Measurements from ENCODE around the gene SMCO3. TPM values are rescaled to one million over a fixed set of nuclear protein-coding genes. Genes with fewer than 3 reads are reported as not detected.
"Not testable (repeated sequence)": the region's sequence is repeated elsewhere in the genome, so short reads cannot be mapped to it uniquely, and the experiment has no call there.

Gene SMCO3
- total RNA-seq, 2 donors from 2014 or later, result not detected

GRCh38 chr12:14769466-14769968 is 44.5 kb downstream of the SMCO3 start:
- no peaks in the 10 kb centered on the region for H3K27me3 Mint-ChIP-seq (ENCODE audit: low read depth)
- peak overlapping the region; percentile 98 to 99 for H3K4me3 Mint-ChIP-seq
- H3K4me1 Mint-ChIP-seq (ENCODE audit: low read depth), result peaks cover 60% of the 10 kb centered on the region
- peaks cover 30 to 49% of the 10 kb centered on the region in 2 donors for H3K36me3 Mint-ChIP-seq (ENCODE audit: insufficient read depth in 2 of 2)
- DNase-seq, result peak in 1 of 2 donors; percentile 48
- H3K27ac Mint-ChIP-seq, result peak overlapping the region; percentile 99
- peaks cover 4 to 9% of the 10 kb centered on the region in 2 donors for H3K9me3 Mint-ChIP-seq
- peak; percentile 2 for ATAC-seq (replicated peaks in 1 of 2)

GRCh38 chr12:14768823-14769405 is 45.1 kb downstream of the SMCO3 start:
- peaks cover 24 to 46% of the 10 kb centered on the region in 2 donors for H3K36me3 Mint-ChIP-seq (ENCODE audit: insufficient read depth in 2 of 2)
- H3K9me3 Mint-ChIP-seq, result peaks cover 4 to 9% of the 10 kb centered on the region in 2 donors
- no peaks in the 10 kb centered on the region for H3K27me3 Mint-ChIP-seq (ENCODE audit: low read depth)

GRCh38 chr12:14767617-14768016 is 46.4 kb downstream of the SMCO3 start:
- peaks cover 4 to 9% of the 10 kb centered on the region in 2 donors for H3K9me3 Mint-ChIP-seq
- DNase-seq (no peak), ATAC-seq (replicated peaks in 1 of 2) (no peak)
- no peaks in the 10 kb centered on the region for H3K27me3 Mint-ChIP-seq (ENCODE audit: low read depth)
- H3K4me3 Mint-ChIP-seq, result peak overlapping the region; percentile 67 to 99
- peak overlapping the region; percentile 87 for H3K27ac Mint-ChIP-seq
- H3K4me1 Mint-ChIP-seq (ENCODE audit: low read depth), result peaks cover 50% of the 10 kb centered on the region
- peaks cover 25 to 47% of the 10 kb centered on the region in 2 donors for H3K36me3 Mint-ChIP-seq (ENCODE audit: insufficient read depth in 2 of 2)

More at GRCh38 chr12:14768823-14769405, 45.1 kb downstream of the SMCO3 start:
- DNase-seq (peak; percentile 47 to 57), ATAC-seq (replicated peaks in 1 of 2) (no peak)
- Mint-ChIP-seq H3K4me3 (peak overlapping the region; percentile 98 to 99), H3K27ac (peak overlapping the region; percentile 99), H3K4me1 (ENCODE audit: low read depth) (peaks cover 54% of the 10 kb centered on the region)

- peaks cover 25 to 51% of the 10 kb centered on the region in 2 donors for H3K36me3 Mint-ChIP-seq (ENCODE audit: insufficient read depth in 2 of 2)
Observed at GRCh38 chr12:14766649-14767215, 47.2 kb downstream of the SMCO3 start.

GRCh38 chr12:14766020-14766419 is 48.0 kb downstream of the SMCO3 start:
- H3K4me3 Mint-ChIP-seq, result not testable (repeated sequence)

More at GRCh38 chr12:14766649-14767215, 47.2 kb downstream of the SMCO3 start:
- Mint-ChIP-seq H3K4me1 (ENCODE audit: low read depth) (peaks cover 50% of the 10 kb centered on the region), H3K4me3 (peak overlapping the region; percentile 20 to 67), H3K9me3 (peaks cover 7 to 9% of the 10 kb centered on the region in 2 donors), H3K27ac (peak overlapping the region; percentile 87), H3K27me3 (ENCODE audit: low read depth) (no peaks in the 10 kb centered on the region)
- DNase-seq (no peak), ATAC-seq (replicated peaks in 1 of 2) (no peak)

GRCh38 chr12:14765398-14765797 is 48.6 kb downstream of the SMCO3 start:
- Mint-ChIP-seq H3K36me3 (ENCODE audit: insufficient read depth in 2 of 2) (peaks cover 30 to 51% of the 10 kb centered on the region in 2 donors), H3K4me1 (ENCODE audit: low read depth) (peaks cover 39% of the 10 kb centered on the region), H3K4me3 (no peak overlapping the region), H3K27ac (peak overlapping the region; percentile 80), H3K27me3 (ENCODE audit: low read depth) (no peaks in the 10 kb centered on the region), H3K9me3 (peaks cover 9% of the 10 kb centered on the region in 2 donors)
- DNase-seq (no peak), ATAC-seq (replicated peaks in 1 of 2) (no peak)

More at GRCh38 chr12:14766020-14766419, 48.0 kb downstream of the SMCO3 start:
- not testable (repeated sequence) for H3K27me3 Mint-ChIP-seq (ENCODE audit: low read depth); H3K9me3 Mint-ChIP-seq; DNase-seq; ATAC-seq (replicated peaks in 1 of 2)
- peaks cover 29 to 54% of the 10 kb centered on the region in 2 donors for H3K36me3 Mint-ChIP-seq (ENCODE audit: insufficient read depth in 2 of 2)
- H3K27ac Mint-ChIP-seq, result peak overlapping the region; percentile 39
- H3K4me1 Mint-ChIP-seq (ENCODE audit: low read depth), result peaks cover 43% of the 10 kb centered on the region

GRCh38 chr12:14759711-14760280 is 54.2 kb downstream of the SMCO3 start:
- not testable (repeated sequence) for H3K4me3 Mint-ChIP-seq; H3K27me3 Mint-ChIP-seq (ENCODE audit: low read depth); H3K4me1 Mint-ChIP-seq (ENCODE audit: low read depth); DNase-seq; ATAC-seq (replicated peaks in 1 of 2)
- Mint-ChIP-seq H3K27ac (peak overlapping the region; percentile 24), H3K9me3 (peaks cover 0 to 10% of the 10 kb centered on the region in 2 donors), H3K36me3 (ENCODE audit: insufficient read depth in 2 of 2) (peaks cover 15 to 20% of the 10 kb centered on the region in 2 donors)

DNA sequence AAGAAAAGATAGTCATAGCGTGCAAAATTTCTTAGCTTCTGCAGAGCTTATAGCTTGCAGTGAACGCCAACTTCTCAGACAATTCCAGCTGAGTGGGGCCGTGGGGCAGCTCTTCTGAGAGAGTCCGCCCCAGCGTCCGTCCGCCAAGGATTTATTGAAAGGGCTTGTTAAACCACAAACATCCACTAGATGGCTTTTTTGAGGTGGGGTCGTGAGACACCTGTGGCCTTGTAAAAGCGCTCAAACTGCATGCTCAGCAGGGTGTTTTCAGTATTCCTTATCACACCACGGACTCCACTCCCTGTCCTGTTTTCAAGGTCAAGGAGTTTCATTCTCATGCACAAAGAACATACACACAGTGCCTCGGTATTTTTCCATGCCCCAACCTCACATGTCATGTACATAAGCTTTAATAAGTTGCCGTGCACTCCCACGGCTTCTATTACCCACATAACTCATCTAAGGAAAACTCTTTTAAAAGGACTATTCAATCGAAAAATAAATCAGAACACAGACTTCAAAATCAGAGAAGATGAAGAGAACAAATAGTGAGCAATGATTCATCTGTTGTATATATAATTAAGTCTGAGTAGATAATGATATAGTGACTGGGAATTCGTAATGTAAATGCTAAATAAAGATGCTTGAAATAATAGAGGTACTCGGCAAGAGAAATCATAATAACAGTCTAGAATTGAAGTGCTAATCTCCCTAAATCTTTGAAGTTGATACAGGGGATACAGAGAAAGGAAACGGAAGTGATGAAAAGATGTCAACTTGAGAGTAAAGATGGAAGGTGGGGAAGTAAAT is 57.4 kb downstream of the SMCO3 start:
- H3K27ac Mint-ChIP-seq, result no peak overlapping the region

More for the DNA sequence above, 57.4 kb downstream of the SMCO3 start:
- ATAC-seq (replicated peaks in 1 of 2) (no peak), DNase-seq (no peak)
- no peaks in the 10 kb centered on the region for H3K4me1 Mint-ChIP-seq (ENCODE audit: low read depth)
- H3K27me3 Mint-ChIP-seq (ENCODE audit: low read depth), result no peaks in the 10 kb centered on the region
- peaks cover 0 to 5% of the 10 kb centered on the region in 2 donors for H3K9me3 Mint-ChIP-seq
- peaks cover 13 to 14% of the 10 kb centered on the region in 2 donors for H3K36me3 Mint-ChIP-seq (ENCODE audit: insufficient read depth in 2 of 2)
- no peak overlapping the region for H3K4me3 Mint-ChIP-seq

Other genes starting within 250 kb of the SMCO3 start
- not detected for gene PLBD1, start 246.3 kb downstream of the SMCO3 start, total RNA-seq
- not detected for gene GUCY2C, start 117.6 kb downstream of the SMCO3 start, total RNA-seq
- 100 to 1,000 TPM; 104 to 111 TPM for gene WBP11, start 10.7 kb downstream of the SMCO3 start, total RNA-seq
- 1 to 10 TPM; 2.4 to 5.1 TPM for gene C12orf60, start 10.5 kb downstream of the SMCO3 start, total RNA-seq
- not detected for gene ART4, start 29.3 kb upstream of the SMCO3 start, total RNA-seq
- under 1 TPM in 1 of 2 donors, not detected in 1; 0.67 TPM for gene MGP, start 71.7 kb upstream of the SMCO3 start, total RNA-seq
- gene ERP27, start 124.4 kb upstream of the SMCO3 start, total RNA-seq, result 1 to 10 TPM; 3.8 to 4.0 TPM
- 100 to 1,000 TPM; 402 to 450 TPM for gene ARHGDIB, start 147.4 kb upstream of the SMCO3 start, total RNA-seq
- not detected for gene PDE6H, start 158.9 kb upstream of the SMCO3 start, total RNA-seq

Data from activated T-cell treated with anti-CD3 and anti-CD28 coated beads, Interleukin-2, amount 50 U/mL, for 72 hours (primary cell).